Peyer's patch (tissue), 4 donors: ENCODE results near the gene PDE4B. TPM values are rescaled to one million over a fixed set of nuclear protein-coding genes. Genes with fewer than 3 reads are reported as not detected.
A peak's percentile ranks its signal among the peaks of the same experiment; 100 is the strongest.

Source experiments
- DNase-seq, 3 donors: peaks; one replicate each; pipeline ENCODE4 v3.0.0-alpha.2; 2017 to 2019
- H3K27ac ChIP-seq, 4 donors: fragments of 200-600 bp; sonication (generic); one replicate each; pipeline ENCODE4 v1.5.1; 2016 to 2019
- H3K27me3 ChIP-seq, 2 donors: fragments of 200-600 bp; sonication (generic); one replicate each; pipeline ENCODE4 v1.5.1; 2019
- H3K36me3 ChIP-seq, 3 donors: fragments of 200-600 bp; sonication (generic); one replicate each; pipeline ENCODE4 v1.5.1; 2016 to 2019
- H3K4me1 ChIP-seq, 4 donors: fragments of 200-600 bp; sonication (generic); one replicate each; pipeline ENCODE4 v1.5.1; 2016 to 2019
- H3K4me3 ChIP-seq, 4 donors: fragments of 200-600 bp; sonication (generic); 1 replicate in 3 of 4; 2 replicates in 1 of 4; pipeline ENCODE4 v1.5.1; 2016 to 2019; ENCODE audit warnings: mild to moderate bottlenecking in 1 of 4
- H3K9me3 ChIP-seq, 4 donors: fragments of 200-600 bp; sonication (generic); one replicate each; pipeline ENCODE4 v1.5.1; 2016 to 2019; ENCODE audit warnings: mild to moderate bottlenecking in 1 of 4
- CTCF ChIP-seq, 6 experiments: fragments of 450-650 bp in 4 of 6; fragments of 200-600 bp in 2 of 6; sonication (generic) in 1 of 6; IDR thresholded peaks; one replicate each; pipeline ENCODE4 v1.5.1; 2017 to 2019; ENCODE audit warnings: antibody characterized with exemption in 6 of 6, mild to moderate bottlenecking in 3 of 6, moderate library complexity in 1 of 6
- POLR2A ChIP-seq, 2 donors: fragments of 450-650 bp; IDR thresholded peaks; one replicate each; pipeline ENCODE4 v1.5.1; 2017; ENCODE audit warnings: antibody characterized with exemption in 2 of 2, mild to moderate bottlenecking in 2 of 2, moderate library complexity in 2 of 2
- total RNA-seq, 4 donors: library from RNA; depleted of rRNA; stranded (reverse); fragments of >200 nt; gene quantifications; one replicate each; pipeline ENCODE4 v1.1.0, GENCODE V29; 2016

PDE4B gene
- total RNA-seq, 4 donors from 2014 or later: 2.1 to 96.6 (median 9.6) TPM

- H3K4me1 ChIP-seq: no peaks in the 10 kb centered on the region
- no peak overlapping the region for H3K4me3 ChIP-seq
- no peak for DNase-seq
- no peaks in the 10 kb centered on the region for H3K9me3 ChIP-seq
- no peaks in the 10 kb centered on the region for H3K36me3 ChIP-seq
- H3K27me3 ChIP-seq: no peaks in the 10 kb centered on the region
- no peak overlapping the region for H3K27ac ChIP-seq
- TF ChIP-seq CTCF (IDR thresholded peaks at IDR 0.05) (no peak), POLR2A (IDR thresholded peaks at IDR 0.05) (no peak)
These were observed 457.8 kb downstream of the PDE4B start for GRCh38 chr1:66250478-66250877.

- no peaks in the 10 kb centered on the region for H3K9me3 ChIP-seq
- H3K27ac ChIP-seq: no peak overlapping the region
- no peaks in the 10 kb centered on the region for H3K36me3 ChIP-seq
- no peak for DNase-seq
- TF ChIP-seq POLR2A (IDR thresholded peaks at IDR 0.05) (no peak), CTCF (IDR thresholded peaks at IDR 0.05) (no peak)
- no peaks in the 10 kb centered on the region for H3K4me1 ChIP-seq
- H3K4me3 ChIP-seq: no peak overlapping the region
- H3K27me3 ChIP-seq: no peaks in the 10 kb centered on the region
These were observed 458.9 kb downstream of the PDE4B start for GRCh38 chr1:66251546-66251945.

- H3K4me3 ChIP-seq: no peak overlapping the region
- no peaks in the 10 kb centered on the region for H3K9me3 ChIP-seq
- TF ChIP-seq POLR2A (IDR thresholded peaks at IDR 0.05) (no peak), CTCF (IDR thresholded peaks at IDR 0.05) (peak; percentile 23 to 91 (median 76))
- H3K4me1 ChIP-seq: no peaks in the 10 kb centered on the region
- no peaks in the 10 kb centered on the region for H3K27me3 ChIP-seq
- no peak for DNase-seq
- H3K27ac ChIP-seq: no peak overlapping the region
- H3K36me3 ChIP-seq: no peaks in the 10 kb centered on the region
These were observed 460.7 kb downstream of the PDE4B start for GRCh38 chr1:66253330-66253921.

- TF ChIP-seq CTCF (IDR thresholded peaks at IDR 0.05) (no peak), POLR2A (IDR thresholded peaks at IDR 0.05) (no peak)
- H3K9me3 ChIP-seq: no peaks in the 10 kb centered on the region
- no peaks in the 10 kb centered on the region for H3K4me1 ChIP-seq
- DNase-seq: no peak
- no peak overlapping the region for H3K4me3 ChIP-seq
- H3K36me3 ChIP-seq: no peaks in the 10 kb centered on the region
- H3K27ac ChIP-seq: no peak overlapping the region
- no peaks in the 10 kb centered on the region for H3K27me3 ChIP-seq
These were observed 462.1 kb downstream of the PDE4B start for GRCh38 chr1:66254785-66255184.

- H3K27ac ChIP-seq: no peak overlapping the region
These were observed 464.2 kb downstream of the PDE4B start for GRCh38 chr1:66256629-66257572.

More at GRCh38 chr1:66256629-66257572, 464.2 kb downstream of the PDE4B start:
- Histone ChIP-seq H3K4me1 (no peaks in the 10 kb centered on the region), H3K27me3 (no peaks in the 10 kb centered on the region), H3K9me3 (no peaks in the 10 kb centered on the region), H3K4me3 (no peak overlapping the region), H3K36me3 (no peaks in the 10 kb centered on the region)
- DNase-seq: no peak
- TF ChIP-seq CTCF (IDR thresholded peaks at IDR 0.05): no peak
- no peak for TF ChIP-seq POLR2A (IDR thresholded peaks at IDR 0.05)
